PC-3 (cell line): Measurements from ENCODE around the gene MCFD2.

ENCODE experiments used
- CTCF ChIP-seq: fragments of 300-600 bp; sonication (generic); conservative IDR thresholded peaks from 2 replicates; pipeline ENCODE4 v1.5.1; 2017; ENCODE audit warnings: antibody characterized with exemption, low read depth, mild to moderate bottlenecking, low read length
- EZH2phosphoT487 ChIP-seq: fragments of 300-600 bp; sonication (generic); IDR thresholded peaks from 2 replicates; pipeline ENCODE4 v1.6.1; 2018; ENCODE audit warnings: mild to moderate bottlenecking, antibody characterized with exemption, low read length, borderline replicate concordance

GRCh38 chr2:46925474-46926351, 10.1 kb upstream of the MCFD2 start:
- TF ChIP-seq CTCF (peak; percentile 16; the same call in 1 of the 2 replicates), EZH2phosphoT487 (no peak)
